Activated CD8-positive, alpha-beta memory T cell treated with anti-CD3 and anti-CD28 coated beads, Interleukin-2, amount 10 ng/mL, durations not matched to agents 7 days and 5 days (primary cell): ENCODE results near the gene ITGAV. TPM values are rescaled to one million over a fixed set of nuclear protein-coding genes. Genes with fewer than 3 reads are reported as not detected.
"Not testable (repeated sequence)": the region's sequence is repeated elsewhere in the genome, so short reads cannot be mapped to it uniquely, and the experiment has no call there.

Experiments
- ATAC-seq: fragments of 150-1000 bp; cut with Tn5 transposase; one replicate; pipeline ENCODE4 v1.10.0; 2021; ENCODE audit warnings: moderate library complexity
- CTCF ChIA-PET: fragments of 350-600 bp; sonication (Branson Sonifier 250); formaldehyde crosslinking; loops from one replicate; lab custom pipeline; 2021; ENCODE audit warnings: antibody characterized with exemption; lab: Charles Lee
- DNase-seq: peaks from one replicate; pipeline ENCODE4 v3.0.0-alpha.2; 2020
- H3K27ac Mint-ChIP-seq: one replicate; pipeline ENCODE4 v1.8.0; 2021; ENCODE audit warnings: mild to moderate bottlenecking, mixed read lengths
- H3K27me3 Mint-ChIP-seq: one replicate; pipeline ENCODE4 v1.8.0; 2021; ENCODE audit warnings: mixed read lengths
- H3K36me3 Mint-ChIP-seq: one replicate; pipeline ENCODE4 v1.8.0; 2021; ENCODE audit warnings: mild to moderate bottlenecking, mixed read lengths
- H3K4me1 Mint-ChIP-seq: one replicate; pipeline ENCODE4 v1.8.0; 2021; ENCODE audit warnings: mixed read lengths
- H3K4me3 Mint-ChIP-seq: one replicate; pipeline ENCODE4 v1.8.0; 2021; ENCODE audit warnings: mild to moderate bottlenecking, moderate library complexity, mixed read lengths
- H3K9me3 Mint-ChIP-seq: one replicate; pipeline ENCODE4 v1.8.0; 2022; ENCODE audit warnings: low read depth, mixed read lengths
- total RNA-seq, 2 experiments: library from RNA; stranded (reverse); gene quantifications; one replicate each; pipeline ENCODE4 v1.2.3, GENCODE V29; 2021

The ITGAV gene
- total RNA-seq, 2 experiments from 2014 or later, result 10.5 to 13.6 TPM

GRCh38 chr2:186560254-186560653 is 29.6 kb upstream of the ITGAV start:
- no peak for ATAC-seq
- no peak for DNase-seq
- H3K27ac Mint-ChIP-seq, result no peak overlapping the region
- H3K9me3 Mint-ChIP-seq, result no peaks in the 10 kb centered on the region
- no peaks in the 10 kb centered on the region for H3K36me3 Mint-ChIP-seq
- no peaks in the 10 kb centered on the region for H3K4me1 Mint-ChIP-seq
- peaks cover 16% of the 10 kb centered on the region for H3K27me3 Mint-ChIP-seq
- no peak overlapping the region for H3K4me3 Mint-ChIP-seq
- CTCF ChIA-PET, result no interaction called here

- ATAC-seq, result no peak
- CTCF ChIA-PET, result no interaction called here
- no peaks in the 10 kb centered on the region for H3K36me3 Mint-ChIP-seq
These were observed 28.2 kb upstream of the ITGAV start for GRCh38 chr2:186561467-186562208.

GRCh38 chr2:186562209-186562578 is 27.7 kb upstream of the ITGAV start:
- H3K27me3 Mint-ChIP-seq, result peaks cover 25% of the 10 kb centered on the region
- CTCF ChIA-PET, result no interaction called here
- ATAC-seq (no peak), DNase-seq (no peak)
- no peak overlapping the region for H3K4me3 Mint-ChIP-seq
- no peaks in the 10 kb centered on the region for H3K9me3 Mint-ChIP-seq
- no peaks in the 10 kb centered on the region for H3K36me3 Mint-ChIP-seq
- no peaks in the 10 kb centered on the region for H3K4me1 Mint-ChIP-seq
- H3K27ac Mint-ChIP-seq, result no peak overlapping the region

More at GRCh38 chr2:186561467-186562208, 28.2 kb upstream of the ITGAV start:
- Mint-ChIP-seq H3K27me3 (peaks cover 23% of the 10 kb centered on the region), H3K27ac (no peak overlapping the region), H3K4me1 (no peaks in the 10 kb centered on the region), H3K4me3 (no peak overlapping the region), H3K9me3 (no peaks in the 10 kb centered on the region)
- DNase-seq, result no peak

- H3K36me3 Mint-ChIP-seq, DNase-seq, H3K4me3 Mint-ChIP-seq, CTCF ChIA-PET, H3K4me1 Mint-ChIP-seq, H3K9me3 Mint-ChIP-seq, H3K27ac Mint-ChIP-seq, ATAC-seq: not testable (repeated sequence)
- H3K27me3 Mint-ChIP-seq, result peaks cover 22% of the 10 kb centered on the region
These were observed 21.3 kb upstream of the ITGAV start for GRCh38 chr2:186568600-186568999.

- CTCF ChIA-PET, H3K9me3 Mint-ChIP-seq, H3K4me3 Mint-ChIP-seq, DNase-seq, H3K27ac Mint-ChIP-seq, H3K4me1 Mint-ChIP-seq, H3K36me3 Mint-ChIP-seq, ATAC-seq: not testable (repeated sequence)
- H3K27me3 Mint-ChIP-seq, result peaks cover 18% of the 10 kb centered on the region
These were observed 20.7 kb upstream of the ITGAV start for GRCh38 chr2:186569127-186569526.

- CTCF ChIA-PET, result interaction anchor here (1.0 kb wide), 1 partner anchor 66 kb away, joined by 3 read pairs; no protein-coding TSS in a partner anchor
- no peak overlapping the region for H3K27ac Mint-ChIP-seq
- no peaks in the 10 kb centered on the region for H3K36me3 Mint-ChIP-seq
- no peak for ATAC-seq
- DNase-seq, result no peak
- H3K9me3 Mint-ChIP-seq, result no peaks in the 10 kb centered on the region
- H3K27me3 Mint-ChIP-seq, result peaks cover 16% of the 10 kb centered on the region
- H3K4me1 Mint-ChIP-seq, result no peaks in the 10 kb centered on the region
- H3K4me3 Mint-ChIP-seq, result no peak overlapping the region
These were observed 20.0 kb upstream of the ITGAV start for GRCh38 chr2:186569897-186570296.

GRCh38 chr2:186570604-186571003 is 19.3 kb upstream of the ITGAV start:
- DNase-seq, result no peak
- Mint-ChIP-seq H3K9me3 (no peaks in the 10 kb centered on the region), H3K4me1 (peaks cover 2% of the 10 kb centered on the region), H3K27ac (no peak overlapping the region), H3K27me3 (peaks cover 9% of the 10 kb centered on the region), H3K36me3 (no peaks in the 10 kb centered on the region), H3K4me3 (no peak overlapping the region)
- no peak for ATAC-seq
- CTCF ChIA-PET, result interaction anchor here (1.0 kb wide), 1 partner anchor 67 kb away, joined by 3 read pairs; no protein-coding TSS in a partner anchor

GRCh38 chr2:186572705-186573104 is 17.2 kb upstream of the ITGAV start:
- CTCF ChIA-PET, result no interaction called here
- ATAC-seq, result no peak
- H3K4me3 Mint-ChIP-seq, result no peak overlapping the region
- H3K9me3 Mint-ChIP-seq, result no peaks in the 10 kb centered on the region
- DNase-seq, result no peak
- no peak overlapping the region for H3K27ac Mint-ChIP-seq
- H3K27me3 Mint-ChIP-seq, result peaks cover 2% of the 10 kb centered on the region
- peaks cover 2% of the 10 kb centered on the region for H3K4me1 Mint-ChIP-seq
- no peaks in the 10 kb centered on the region for H3K36me3 Mint-ChIP-seq

GRCh38 chr2:186573531-186573930 is 16.3 kb upstream of the ITGAV start:
- no peak for ATAC-seq
- DNase-seq, result no peak
- peaks cover 2% of the 10 kb centered on the region for H3K4me1 Mint-ChIP-seq
- H3K9me3 Mint-ChIP-seq, result no peaks in the 10 kb centered on the region
- no peaks in the 10 kb centered on the region for H3K36me3 Mint-ChIP-seq
- CTCF ChIA-PET, result no interaction called here
- H3K27me3 Mint-ChIP-seq, result peaks cover 2% of the 10 kb centered on the region
- H3K27ac Mint-ChIP-seq, result no peak overlapping the region
- no peak overlapping the region for H3K4me3 Mint-ChIP-seq

GRCh38 chr2:186575302-186575701 is 14.6 kb upstream of the ITGAV start:
- DNase-seq (no peak), ATAC-seq (no peak)
- Mint-ChIP-seq H3K36me3 (no peaks in the 10 kb centered on the region), H3K27me3 (peaks cover 2% of the 10 kb centered on the region), H3K9me3 (no peaks in the 10 kb centered on the region), H3K27ac (no peak overlapping the region), H3K4me1 (peaks cover 2% of the 10 kb centered on the region), H3K4me3 (no peak overlapping the region)
- CTCF ChIA-PET, result no interaction called here

- H3K27ac Mint-ChIP-seq, result no peak overlapping the region
- CTCF ChIA-PET, result no interaction called here
- H3K9me3 Mint-ChIP-seq, result no peaks in the 10 kb centered on the region
- H3K36me3 Mint-ChIP-seq, result no peaks in the 10 kb centered on the region
- H3K4me3 Mint-ChIP-seq, result no peak overlapping the region
- DNase-seq (no peak), ATAC-seq (no peak)
- peaks cover 2% of the 10 kb centered on the region for H3K4me1 Mint-ChIP-seq
- H3K27me3 Mint-ChIP-seq, result peaks cover under 1% of the 10 kb centered on the region
These were observed 14.0 kb upstream of the ITGAV start for GRCh38 chr2:186575856-186576255.

- Mint-ChIP-seq H3K27me3 (no peaks in the 10 kb centered on the region), H3K27ac (no peak overlapping the region), H3K36me3 (no peaks in the 10 kb centered on the region), H3K4me1 (peaks cover 2% of the 10 kb centered on the region), H3K4me3 (no peak overlapping the region), H3K9me3 (no peaks in the 10 kb centered on the region)
- ATAC-seq (no peak), DNase-seq (no peak)
- CTCF ChIA-PET, result no interaction called here
These were observed 13.2 kb upstream of the ITGAV start for GRCh38 chr2:186576614-186577013.

GRCh38 chr2:186582698-186583097 is 7.2 kb upstream of the ITGAV start:
- Mint-ChIP-seq H3K4me3 (no peak overlapping the region), H3K9me3 (no peaks in the 10 kb centered on the region), H3K27me3 (peaks cover 3% of the 10 kb centered on the region), H3K36me3 (no peaks in the 10 kb centered on the region), H3K4me1 (no peaks in the 10 kb centered on the region), H3K27ac (no peak overlapping the region)
- ATAC-seq (no peak), DNase-seq (no peak)
- CTCF ChIA-PET, result interaction anchor here (1.0 kb wide), 1 partner anchor 59 kb away, joined by 3 read pairs; no protein-coding TSS in a partner anchor

- H3K9me3 Mint-ChIP-seq, result no peaks in the 10 kb centered on the region
- no peaks in the 10 kb centered on the region for H3K36me3 Mint-ChIP-seq
- ATAC-seq, result no peak
- CTCF ChIA-PET, result no interaction called here
- no peak overlapping the region for H3K4me3 Mint-ChIP-seq
- peaks cover 3% of the 10 kb centered on the region for H3K27me3 Mint-ChIP-seq
- H3K27ac Mint-ChIP-seq, result no peak overlapping the region
- peaks cover 3% of the 10 kb centered on the region for H3K4me1 Mint-ChIP-seq
- DNase-seq, result no peak
These were observed 5.8 kb upstream of the ITGAV start for GRCh38 chr2:186584053-186584452.
